Iris pigment epithelial cell (primary cell): ENCODE data around the gene CATSPER1.
A peak's percentile ranks its signal among the peaks of the same experiment; 100 is the strongest.

Experiments
- DNase-seq: peaks from one replicate; pipeline ENCODE4 v3.0.0-alpha.2; 2011; ENCODE audit warnings: low read depth

Gene CATSPER1

DNA sequence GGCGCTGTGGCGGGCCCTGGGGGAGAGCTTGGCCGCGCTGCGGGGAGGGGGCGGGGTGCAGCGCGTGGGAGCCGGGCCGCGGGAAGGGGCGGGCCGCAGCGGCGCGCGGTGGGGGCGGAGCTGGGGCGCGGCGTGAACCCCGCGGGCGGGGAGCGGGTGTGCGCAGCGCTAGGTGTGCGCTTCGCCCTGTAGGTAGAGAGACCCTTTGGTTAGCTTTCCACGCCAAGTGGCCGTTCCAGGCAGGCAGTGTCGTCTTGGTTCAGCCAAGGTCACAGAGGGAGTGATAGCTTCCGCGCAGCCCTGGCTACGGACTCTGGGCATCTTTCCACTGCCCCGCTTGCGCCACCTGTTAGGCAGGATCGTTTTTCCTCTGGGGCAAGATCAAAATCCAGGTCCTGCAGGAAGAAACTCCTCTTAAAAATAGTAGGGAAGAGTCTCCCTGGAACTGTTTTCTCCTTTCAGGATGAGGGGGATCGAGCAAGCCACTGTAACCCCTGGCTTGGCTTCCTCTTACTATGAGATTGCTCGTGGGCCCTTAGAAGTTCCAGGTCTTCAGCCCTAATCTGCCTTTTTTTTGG lies 23.5 kb downstream of the CATSPER1 start:
- DNase-seq = peak; percentile 48

GRCh38 chr11:66001942-66002647 lies 24.2 kb downstream of the CATSPER1 start, which contains the start of the genes BANF1 and EIF1AD:
Gene BANF1, plus strand, starts transcription at chr11:66002503. Its CDS starts 748 bp downstream, at chr11:66003251.
Gene EIF1AD, minus strand, starts transcription at chr11:66002157. Its CDS starts 1,768 bp downstream, at chr11:66000389.
- DNase-seq = peak; percentile 99

- DNase-seq = no peak
Observed at GRCh38 chr11:65997286-65997685, 29.0 kb downstream of the CATSPER1 start.

DNA sequence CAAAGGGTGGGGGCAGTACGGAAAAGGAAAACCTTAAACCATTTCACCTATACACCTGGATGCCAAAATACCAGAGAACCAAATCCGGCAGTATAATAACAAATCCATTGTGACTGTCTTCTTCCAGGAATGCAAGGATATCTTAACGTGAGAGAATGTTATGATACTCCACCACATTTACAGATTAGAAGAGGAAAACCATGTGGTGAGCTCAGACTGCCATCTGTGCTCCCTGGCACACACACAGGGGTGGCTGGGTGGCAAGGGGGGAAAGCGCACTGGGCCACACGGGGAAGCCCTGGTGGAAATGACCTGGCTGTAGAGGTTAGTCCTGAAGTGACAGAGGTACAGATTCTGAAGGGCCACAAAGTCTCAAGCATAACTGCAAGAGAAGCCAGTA lies 34.2 kb downstream of the CATSPER1 start:
- no peak for DNase-seq

- DNase-seq = peak; percentile 94
Observed at GRCh38 chr11:65988791-65989592, 37.3 kb downstream of the CATSPER1 start.

DNA sequence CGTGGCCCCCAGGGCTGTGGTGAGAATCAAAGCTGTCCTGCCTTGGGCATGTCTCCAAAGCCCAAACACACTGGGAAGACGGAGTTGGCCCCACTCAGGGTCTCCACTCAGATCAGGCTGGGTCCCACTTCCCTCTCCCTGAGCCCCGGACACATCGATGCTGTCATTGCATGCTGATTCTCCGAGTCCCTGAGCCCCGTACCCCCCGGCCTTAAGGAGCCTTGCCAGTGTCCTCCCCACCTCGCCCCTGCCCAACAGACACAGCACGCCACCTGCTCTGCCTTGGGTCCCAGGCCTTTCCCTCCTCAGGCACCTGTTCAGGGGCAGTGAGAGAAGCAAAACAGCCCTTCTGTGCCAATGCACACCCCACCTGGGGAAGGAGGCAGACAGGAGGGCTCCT lies 38.9 kb downstream of the CATSPER1 start:
- no peak for DNase-seq

GRCh38 chr11:65983589-65983987 lies 42.7 kb downstream of the CATSPER1 start:
- no peak for DNase-seq

DNA sequence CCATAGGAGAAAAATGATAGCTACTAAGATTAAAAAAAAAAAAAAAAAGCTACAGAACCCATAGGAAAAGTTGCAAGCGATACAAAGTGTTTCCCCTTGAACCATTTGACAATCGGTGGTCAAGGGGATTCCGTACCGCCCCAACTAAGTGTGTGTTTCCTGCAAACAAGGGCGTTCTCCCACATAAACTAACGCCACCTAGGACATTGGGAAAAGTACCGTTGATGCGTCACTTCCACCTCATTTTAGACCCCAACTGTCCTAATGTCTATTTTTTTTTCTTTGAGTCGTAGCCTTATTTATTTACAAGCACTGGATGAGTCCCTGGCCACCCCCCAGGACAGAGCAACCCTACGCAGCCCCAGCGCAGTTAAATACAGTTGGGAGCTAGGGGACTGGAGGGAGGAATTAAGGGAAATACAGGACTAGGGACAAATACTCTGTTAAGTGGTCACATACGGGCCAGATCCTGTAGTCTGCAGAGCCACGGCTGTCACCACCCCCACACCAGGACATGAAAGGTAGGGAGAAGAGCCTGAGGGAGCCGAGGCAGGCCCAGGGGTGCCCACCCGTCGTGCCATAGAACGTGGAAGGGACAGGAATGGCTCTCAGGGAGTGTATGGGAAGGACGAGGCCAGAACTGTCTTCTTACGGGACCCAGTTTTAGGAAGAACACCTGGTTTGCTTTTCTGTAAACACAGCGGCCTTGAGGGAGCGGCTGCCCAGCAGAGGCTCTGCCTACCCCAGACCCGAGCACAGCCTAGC lies 43.3 kb downstream of the CATSPER1 start:
- DNase-seq = no peak

- no peak for DNase-seq
Observed at GRCh38 chr11:65981972-65982823, 44.1 kb downstream of the CATSPER1 start.

DNA sequence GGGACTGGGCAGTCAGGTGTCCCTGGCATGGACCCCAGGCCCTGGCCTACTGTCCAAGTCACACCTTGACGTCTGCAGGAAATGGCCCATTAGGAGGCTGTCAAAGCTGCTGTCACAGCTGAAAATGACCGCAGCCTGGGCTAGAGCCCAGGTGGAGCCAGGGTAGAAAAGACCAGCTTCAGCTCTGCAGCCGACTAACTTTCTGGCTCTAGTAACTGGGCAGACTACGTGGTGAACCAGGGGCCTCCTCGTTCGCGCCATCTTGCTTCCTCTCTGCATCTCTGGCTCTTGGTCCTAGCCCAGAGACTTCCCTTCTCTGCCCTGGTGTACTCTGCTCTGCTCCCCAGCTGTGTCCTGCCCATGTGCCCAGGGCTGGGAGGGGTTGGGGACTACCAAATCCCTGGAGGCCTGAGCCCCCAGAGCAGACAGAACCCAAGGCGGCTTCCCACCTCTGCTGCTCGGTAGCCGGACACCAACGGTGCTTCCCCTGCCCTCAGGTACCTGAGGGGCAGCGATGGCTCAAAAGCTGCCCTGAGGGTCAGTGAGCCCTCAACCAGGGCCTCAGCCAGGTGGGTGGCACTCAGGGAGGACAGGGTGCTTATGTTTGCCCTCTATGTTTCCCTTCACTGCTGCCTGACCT lies 45.1 kb downstream of the CATSPER1 start:
- DNase-seq = no peak

- DNase-seq = no peak
Observed at GRCh38 chr11:65979261-65979759, 47.0 kb downstream of the CATSPER1 start.

DNA sequence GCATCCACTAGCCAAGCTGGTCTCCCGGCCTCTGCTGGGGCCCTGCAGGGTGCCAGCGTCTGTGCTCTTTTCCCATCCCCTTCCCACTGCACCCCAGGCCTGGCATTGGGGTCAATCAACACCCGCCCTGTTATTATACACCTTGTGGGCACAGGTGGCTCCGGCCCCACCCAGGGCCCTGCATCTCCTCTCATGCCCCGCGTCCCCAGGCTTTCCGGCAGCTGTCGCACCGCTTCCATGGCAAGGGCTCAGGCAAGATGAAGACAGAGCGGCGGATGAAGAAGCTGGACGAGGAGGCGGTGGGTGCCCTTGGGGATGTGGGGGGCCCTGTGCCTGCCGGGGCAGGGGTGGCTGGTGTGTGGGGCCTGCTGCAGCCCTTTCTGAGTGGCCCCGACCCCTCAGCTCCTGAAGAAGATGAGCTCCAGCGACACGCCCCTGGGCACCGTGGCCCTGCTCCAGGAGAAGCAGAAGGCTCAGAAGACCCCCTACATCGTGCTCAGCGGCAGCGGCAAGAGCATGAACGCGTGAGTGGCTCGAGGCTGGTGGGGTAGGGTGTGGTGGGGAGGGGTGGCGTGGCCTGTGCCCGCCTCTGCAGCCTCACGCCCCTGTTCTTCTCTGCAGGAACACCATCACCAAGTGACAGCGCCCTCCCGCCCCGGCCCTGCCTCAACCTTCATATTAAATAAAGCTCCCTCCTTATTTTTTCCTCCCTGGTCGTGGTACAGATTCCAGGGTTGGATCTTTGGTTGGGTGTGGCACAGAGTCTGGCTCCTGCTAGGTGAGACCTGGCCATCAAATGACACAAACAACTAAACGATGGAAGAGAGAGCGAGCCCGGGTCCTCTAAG lies 47.7 kb downstream of the CATSPER1 start:
- DNase-seq = no peak

GRCh38 chr11:65977621-65978390 lies 48.5 kb downstream of the CATSPER1 start:
- no peak for DNase-seq

GRCh38 chr11:65976216-65977176 lies 49.8 kb downstream of the CATSPER1 start:
- DNase-seq = no peak

DNA sequence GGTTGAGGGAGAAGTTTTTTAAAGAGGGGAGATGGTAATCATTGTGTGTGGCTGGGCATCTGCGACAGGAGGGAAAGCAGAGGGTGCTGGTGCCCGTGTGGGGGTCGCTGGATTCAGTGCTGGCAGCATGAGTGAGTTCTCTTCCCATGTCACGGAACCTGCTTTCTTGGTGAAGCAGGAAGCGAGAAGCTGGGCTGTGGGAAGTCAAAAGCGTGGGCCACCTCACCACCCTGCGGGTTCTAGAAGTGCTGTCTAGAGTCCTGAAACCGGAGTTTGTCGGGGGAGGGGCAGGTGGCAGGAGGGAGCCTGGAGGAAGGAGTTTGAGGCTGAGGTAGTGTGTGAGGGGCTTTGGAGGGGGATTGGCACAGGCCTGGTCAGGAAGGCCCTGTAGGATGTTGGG lies 50.5 kb downstream of the CATSPER1 start:
- no peak for DNase-seq

- DNase-seq = peak; percentile 37
Observed at GRCh38 chr11:65973439-65974110, 52.7 kb downstream of the CATSPER1 start.

DNA sequence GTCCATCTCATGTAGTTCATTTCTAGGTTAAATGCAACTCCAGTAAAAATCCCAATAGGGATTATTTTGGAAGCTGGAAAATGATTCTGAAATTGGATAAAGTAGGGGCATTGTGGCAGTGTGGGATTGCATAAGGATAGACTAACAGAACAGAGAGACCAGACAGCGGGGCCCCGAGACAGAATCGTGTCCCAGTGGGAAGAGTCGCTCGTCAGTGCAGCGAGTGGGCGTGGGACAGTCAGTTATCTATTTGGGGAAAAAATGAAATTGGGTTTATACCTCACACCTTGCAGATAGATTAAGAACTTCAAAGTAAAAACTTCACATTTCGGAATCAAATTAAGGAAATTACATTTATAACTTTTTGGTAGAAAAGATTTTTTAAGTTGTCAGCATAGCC lies 54.2 kb downstream of the CATSPER1 start:
- no peak for DNase-seq
